IPS-15b (cell line): ENCODE measurements around the gene MFRP.

Experiments used
- H3K27me3 ChIP-seq: one replicate; pipeline ENCODE4 v1.6.1; 2013; ENCODE audit warnings: low read length; ENCODE audit not compliant: control insufficient read depth, insufficient read depth
- H3K36me3 ChIP-seq: one replicate; pipeline ENCODE4 v1.6.1; 2013; ENCODE audit warnings: low read length; ENCODE audit not compliant: control insufficient read depth, insufficient read depth
- H3K4me1 ChIP-seq: one replicate; pipeline ENCODE4 v1.6.1; 2013; ENCODE audit warnings: mild to moderate bottlenecking, low read length; ENCODE audit not compliant: control insufficient read depth, insufficient read depth
- H3K4me3 ChIP-seq: one replicate; pipeline ENCODE4 v1.5.1; 2013; ENCODE audit warnings: low read depth, low read length
- H3K9ac ChIP-seq: one replicate; pipeline ENCODE4 v1.6.1; 2013; ENCODE audit warnings: low read depth, mild to moderate bottlenecking, low read length
- H3K9me3 ChIP-seq: one replicate; pipeline ENCODE4 v1.6.1; 2013; ENCODE audit warnings: mild to moderate bottlenecking, low read length; ENCODE audit not compliant: control insufficient read depth, insufficient read depth

The MFRP gene

GRCh38 chr11:119300198-119300964 lies 46.1 kb downstream of the MFRP start:
- no peak overlapping the region for H3K4me3 ChIP-seq
- peaks cover 17% of the 10 kb centered on the region for H3K36me3 ChIP-seq
- H3K9ac ChIP-seq: no peak overlapping the region
- no peaks in the 10 kb centered on the region for H3K9me3 ChIP-seq
- H3K4me1 ChIP-seq: no peaks in the 10 kb centered on the region
- H3K27me3 ChIP-seq: no peaks in the 10 kb centered on the region

GRCh38 chr11:119299416-119299815 lies 47.1 kb downstream of the MFRP start:
- peaks cover 17% of the 10 kb centered on the region for H3K36me3 ChIP-seq
- no peaks in the 10 kb centered on the region for H3K27me3 ChIP-seq
- no peaks in the 10 kb centered on the region for H3K9me3 ChIP-seq
- no peak overlapping the region for H3K4me3 ChIP-seq
- no peak overlapping the region for H3K9ac ChIP-seq
- H3K4me1 ChIP-seq: no peaks in the 10 kb centered on the region

GRCh38 chr11:119298726-119299125 lies 47.8 kb downstream of the MFRP start:
- peaks cover 17% of the 10 kb centered on the region for H3K36me3 ChIP-seq
- H3K4me1 ChIP-seq: no peaks in the 10 kb centered on the region
- H3K9me3 ChIP-seq: no peaks in the 10 kb centered on the region
- no peak overlapping the region for H3K9ac ChIP-seq
- no peak overlapping the region for H3K4me3 ChIP-seq
- no peaks in the 10 kb centered on the region for H3K27me3 ChIP-seq

DNA sequence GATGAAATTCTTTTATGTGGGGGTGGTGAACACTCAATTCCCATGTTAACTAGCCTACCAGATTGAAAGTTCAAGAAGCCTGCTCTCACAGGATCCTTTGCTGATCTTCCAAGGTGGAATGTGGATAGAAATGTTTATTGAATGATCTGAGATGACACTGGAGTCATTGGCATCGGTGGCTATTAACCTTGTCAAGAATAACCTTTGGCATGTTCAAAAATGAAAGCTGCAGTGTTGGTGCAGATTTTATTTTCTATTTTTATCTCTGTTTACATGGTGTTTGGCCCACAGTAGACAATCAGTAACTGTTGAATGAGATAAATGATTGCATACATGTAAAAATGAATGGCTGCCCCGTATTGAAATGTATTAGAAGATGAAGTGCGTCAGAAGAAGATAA lies 48.6 kb downstream of the MFRP start:
- H3K4me1 ChIP-seq: no peaks in the 10 kb centered on the region
- peaks cover 17% of the 10 kb centered on the region for H3K36me3 ChIP-seq
- no peak overlapping the region for H3K4me3 ChIP-seq
- no peak overlapping the region for H3K9ac ChIP-seq
- H3K27me3 ChIP-seq: no peaks in the 10 kb centered on the region
- no peaks in the 10 kb centered on the region for H3K9me3 ChIP-seq

DNA sequence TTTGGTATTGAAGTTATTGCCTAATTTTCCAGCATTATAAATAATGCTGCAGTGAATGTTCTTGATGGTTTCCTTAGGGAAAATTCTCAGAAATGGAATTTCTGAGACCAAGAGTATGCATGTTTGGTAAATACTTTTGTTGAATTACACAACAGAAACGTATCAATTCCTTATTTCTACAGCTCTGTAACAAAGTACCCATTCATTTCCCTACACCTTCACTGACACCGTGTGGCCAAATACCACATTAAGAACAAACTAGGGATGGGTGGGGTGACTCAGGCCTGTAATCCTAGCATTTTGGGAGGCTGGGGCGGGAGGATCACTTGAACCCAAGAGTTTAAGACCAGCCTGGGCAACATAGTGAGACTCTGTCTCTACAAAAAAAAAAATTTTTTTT lies 51.3 kb downstream of the MFRP start:
- peaks cover 14% of the 10 kb centered on the region for H3K36me3 ChIP-seq
- H3K9me3 ChIP-seq: no peaks in the 10 kb centered on the region
- H3K27me3 ChIP-seq: no peaks in the 10 kb centered on the region
- no peaks in the 10 kb centered on the region for H3K4me1 ChIP-seq
- no peak overlapping the region for H3K4me3 ChIP-seq
- no peak overlapping the region for H3K9ac ChIP-seq

DNA sequence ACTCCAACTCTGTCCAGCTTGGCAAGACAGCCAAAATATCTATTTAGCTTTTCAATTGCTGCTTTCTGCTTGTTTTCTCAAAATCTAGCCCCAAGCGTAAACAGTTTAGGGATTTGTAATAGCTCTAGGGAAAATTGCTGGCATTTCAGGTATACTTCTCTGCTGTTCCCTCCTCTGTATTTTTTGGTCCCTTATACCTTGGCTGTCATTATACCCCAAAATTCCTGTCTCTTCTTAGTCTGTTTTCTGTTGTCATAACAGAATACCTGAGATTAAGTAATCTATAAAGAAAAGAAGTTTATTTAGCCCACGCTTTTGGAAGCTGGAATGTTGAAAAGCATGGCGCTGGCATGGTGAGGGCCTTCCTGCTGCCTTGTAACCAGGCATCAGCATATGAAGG lies 53.0 kb downstream of the MFRP start:
- Histone ChIP-seq H3K4me1 (no peaks in the 10 kb centered on the region), H3K27me3 (no peaks in the 10 kb centered on the region), H3K36me3 (peaks cover 6% of the 10 kb centered on the region), H3K9ac (no peak overlapping the region), H3K9me3 (no peaks in the 10 kb centered on the region), H3K4me3 (no peak overlapping the region)

GRCh38 chr11:119290894-119291497 lies 55.5 kb downstream of the MFRP start:
- H3K4me3 ChIP-seq: no peak overlapping the region
- no peak overlapping the region for H3K9ac ChIP-seq
- peaks cover 15% of the 10 kb centered on the region for H3K36me3 ChIP-seq
- no peaks in the 10 kb centered on the region for H3K27me3 ChIP-seq
- H3K9me3 ChIP-seq: no peaks in the 10 kb centered on the region
- no peaks in the 10 kb centered on the region for H3K4me1 ChIP-seq
